Adrenal gland (tissue), 5 donors: ENCODE results near the gene TAOK2.

ENCODE experiments used
- CTCF ChIP-seq, 6 experiments: fragments of 450-650 bp in 4 of 6; fragments of 200-600 bp in 2 of 6; sonication (generic) in 1 of 6; IDR thresholded peaks; 1 replicate in 5 of 6; 2 replicates in 1 of 6; pipeline versions ENCODE4 v1.5.1 to v1.8.0; 2016 to 2021; ENCODE audit warnings: antibody characterized with exemption in 6 of 6, mild to moderate bottlenecking in 2 of 6, moderate library complexity in 1 of 6
- POLR2A ChIP-seq, 2 donors: fragments of 450-650 bp; IDR thresholded peaks; one replicate each; pipeline ENCODE4 v1.6.1; 2017; ENCODE audit warnings: antibody characterized with exemption in 2 of 2, mild to moderate bottlenecking in 2 of 2, moderate library complexity in 1 of 2
- donor health status: DM: no; HTN: no; CAD: no.

- TF ChIP-seq CTCF (IDR thresholded peaks at IDR 0.05) (no peak), POLR2A (IDR thresholded peaks at IDR 0.05) (no peak)
Measured at GRCh38 chr16:30004424-30004776, 30.7 kb downstream of the TAOK2 start.
